Measurements from ENCODE around the gene ATG101. TPM values are rescaled to one million over a fixed set of nuclear protein-coding genes. Genes with fewer than 3 reads are reported as not detected.

ATG101 gene
- polyA plus RNA-seq, 4 donors: 24.8 to 31.0 (median 28.3) TPM

DNA sequence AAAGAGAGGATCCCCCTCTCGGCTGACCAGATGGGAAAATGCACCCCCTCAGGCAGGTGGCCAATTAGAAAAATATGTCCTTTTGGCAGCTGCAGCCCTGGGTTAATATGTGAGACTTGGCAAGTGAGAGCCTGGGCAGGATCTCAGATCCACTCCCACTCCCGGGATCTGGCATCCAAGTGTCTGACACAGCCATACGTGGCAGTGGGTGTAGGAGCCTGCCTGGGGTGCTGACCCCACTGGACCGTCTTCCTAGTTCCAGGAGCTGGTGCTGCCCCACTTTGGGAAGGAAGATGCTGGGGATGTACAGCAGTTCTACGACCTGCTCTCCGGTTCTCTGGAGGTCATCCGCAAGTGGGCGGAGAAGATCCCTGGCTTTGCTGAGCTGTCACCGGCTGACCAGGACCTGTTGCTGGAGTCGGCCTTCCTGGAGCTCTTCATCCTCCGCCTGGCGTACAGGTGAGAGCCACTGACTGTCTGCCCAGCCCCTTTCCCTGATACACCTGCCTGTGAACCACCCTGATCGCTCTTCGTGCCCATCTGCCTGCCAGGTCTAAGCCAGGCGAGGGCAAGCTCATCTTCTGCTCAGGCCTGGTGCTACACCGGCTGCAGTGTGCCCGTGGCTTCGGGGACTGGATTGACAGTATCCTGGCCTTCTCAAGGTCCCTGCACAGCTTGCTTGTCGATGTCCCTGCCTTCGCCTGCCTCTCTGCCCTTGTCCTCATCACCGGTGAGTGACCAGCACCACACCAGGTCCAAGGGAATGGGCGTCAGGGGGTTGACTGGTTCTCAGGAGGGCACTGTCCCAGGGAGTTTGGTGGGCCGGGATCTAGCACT is 12.8 kb upstream of the ATG101 start:
- no peak for DNase-seq (ENCODE audit: low read depth in 4 of 4, low spot score in 2 of 4)

DNA sequence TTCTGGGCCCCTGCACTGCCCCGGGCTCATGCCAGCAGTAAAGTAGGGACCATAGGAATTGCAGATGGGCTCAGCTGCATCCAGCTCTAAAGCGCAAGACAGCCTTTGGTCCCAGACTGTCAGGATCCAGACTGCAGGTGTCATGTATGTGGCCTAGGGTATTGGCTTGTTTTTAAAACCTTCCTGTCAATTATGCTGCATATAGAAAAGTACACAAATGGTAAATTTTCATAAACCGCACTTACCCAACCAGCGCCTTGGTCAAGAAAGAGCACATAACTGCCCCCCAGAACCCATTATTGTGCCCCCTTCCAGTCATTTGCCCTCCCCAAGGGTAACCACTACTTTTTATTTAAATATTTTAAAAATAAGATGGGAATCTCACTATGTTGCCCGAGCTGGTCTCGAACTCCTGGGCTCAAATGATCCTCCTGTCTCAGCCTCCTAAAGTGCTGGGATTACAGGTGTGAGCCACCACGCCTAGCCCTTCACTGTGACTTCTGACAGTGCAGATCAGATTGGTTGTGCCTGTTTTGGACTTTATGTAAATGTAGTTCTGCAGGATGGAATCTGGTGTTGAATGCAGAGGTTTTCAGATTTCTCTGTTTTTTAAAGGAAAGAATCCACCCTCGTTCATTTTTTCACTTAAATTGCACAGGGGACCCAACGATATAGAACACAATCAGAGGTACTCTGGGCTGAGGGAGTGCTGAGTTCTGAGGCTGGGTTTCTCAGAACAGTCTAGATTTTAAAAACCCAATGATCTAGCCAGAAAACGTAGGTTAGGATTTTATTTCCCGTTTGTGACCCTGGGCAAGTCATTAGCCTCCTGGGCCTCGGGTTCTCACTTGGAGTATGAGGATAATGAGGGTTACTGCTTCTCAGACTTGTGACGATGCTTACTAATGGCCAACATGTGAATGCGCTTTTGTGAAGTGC is 11.9 kb upstream of the ATG101 start:
- DNase-seq (ENCODE audit: low read depth in 4 of 4, low spot score in 2 of 4): no peak

DNA sequence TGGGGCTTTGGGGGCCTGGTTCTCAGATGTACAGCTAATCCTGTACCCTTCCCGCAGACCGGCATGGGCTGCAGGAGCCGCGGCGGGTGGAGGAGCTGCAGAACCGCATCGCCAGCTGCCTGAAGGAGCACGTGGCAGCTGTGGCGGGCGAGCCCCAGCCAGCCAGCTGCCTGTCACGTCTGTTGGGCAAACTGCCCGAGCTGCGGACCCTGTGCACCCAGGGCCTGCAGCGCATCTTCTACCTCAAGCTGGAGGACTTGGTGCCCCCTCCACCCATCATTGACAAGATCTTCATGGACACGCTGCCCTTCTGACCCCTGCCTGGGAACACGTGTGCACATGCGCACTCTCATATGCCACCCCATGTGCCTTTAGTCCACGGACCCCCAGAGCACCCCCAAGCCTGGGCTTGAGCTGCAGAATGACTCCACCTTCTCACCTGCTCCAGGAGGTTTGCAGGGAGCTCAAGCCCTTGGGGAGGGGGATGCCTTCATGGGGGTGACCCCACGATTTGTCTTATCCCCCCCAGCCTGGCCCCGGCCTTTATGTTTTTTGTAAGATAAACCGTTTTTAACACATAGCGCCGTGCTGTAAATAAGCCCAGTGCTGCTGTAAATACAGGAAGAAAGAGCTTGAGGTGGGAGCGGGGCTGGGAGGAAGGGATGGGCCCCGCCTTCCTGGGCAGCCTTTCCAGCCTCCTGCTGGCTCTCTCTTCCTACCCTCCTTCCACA is 11.0 kb upstream of the ATG101 start:
- DNase-seq (ENCODE audit: low read depth in 4 of 4, low spot score in 2 of 4): no peak

DNA sequence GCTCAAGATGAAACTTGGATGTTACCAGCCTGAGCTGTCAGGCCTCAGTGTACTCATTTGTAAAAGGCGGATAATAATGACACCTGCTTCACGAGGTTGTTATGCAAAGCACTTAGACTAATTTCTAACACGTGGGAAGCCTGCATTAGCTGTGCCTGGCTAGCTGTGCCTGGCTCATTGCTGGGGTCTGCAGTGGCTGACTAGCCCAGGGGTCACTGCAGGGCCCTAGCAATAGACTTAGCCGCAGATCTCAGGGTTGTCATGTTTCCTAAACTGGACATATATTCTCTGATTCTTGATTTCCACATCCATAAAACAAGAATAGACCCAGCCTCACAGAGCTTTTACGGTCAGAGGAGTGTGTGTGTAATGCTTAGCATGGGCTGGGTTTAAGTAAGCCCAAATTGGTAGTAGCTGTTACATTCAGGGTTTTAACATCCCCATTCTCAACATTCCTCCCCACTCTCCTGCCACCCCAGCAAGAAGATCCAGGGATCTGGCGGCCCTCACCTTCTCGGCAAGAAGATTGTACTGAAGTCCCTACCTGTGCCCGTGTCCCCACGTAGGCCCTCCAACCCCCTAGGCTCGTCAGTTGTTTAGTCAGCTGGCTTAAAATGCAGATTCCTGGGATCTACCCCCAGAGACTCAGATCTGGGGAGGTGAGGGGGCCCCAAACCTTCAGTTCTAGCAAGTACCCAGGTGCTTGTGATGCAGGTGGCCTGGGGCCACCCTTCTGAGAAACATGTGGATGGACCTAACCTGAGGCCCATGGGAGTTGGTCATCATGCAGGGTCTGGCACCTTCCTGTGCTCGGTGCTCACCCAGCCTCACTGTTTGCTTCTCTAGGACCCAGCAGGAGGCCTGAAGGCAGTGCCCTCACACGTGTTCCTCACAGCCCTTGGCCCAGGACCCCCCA is 9.9 kb upstream of the ATG101 start:
- DNase-seq (ENCODE audit: low read depth in 4 of 4, low spot score in 2 of 4): no peak

DNA sequence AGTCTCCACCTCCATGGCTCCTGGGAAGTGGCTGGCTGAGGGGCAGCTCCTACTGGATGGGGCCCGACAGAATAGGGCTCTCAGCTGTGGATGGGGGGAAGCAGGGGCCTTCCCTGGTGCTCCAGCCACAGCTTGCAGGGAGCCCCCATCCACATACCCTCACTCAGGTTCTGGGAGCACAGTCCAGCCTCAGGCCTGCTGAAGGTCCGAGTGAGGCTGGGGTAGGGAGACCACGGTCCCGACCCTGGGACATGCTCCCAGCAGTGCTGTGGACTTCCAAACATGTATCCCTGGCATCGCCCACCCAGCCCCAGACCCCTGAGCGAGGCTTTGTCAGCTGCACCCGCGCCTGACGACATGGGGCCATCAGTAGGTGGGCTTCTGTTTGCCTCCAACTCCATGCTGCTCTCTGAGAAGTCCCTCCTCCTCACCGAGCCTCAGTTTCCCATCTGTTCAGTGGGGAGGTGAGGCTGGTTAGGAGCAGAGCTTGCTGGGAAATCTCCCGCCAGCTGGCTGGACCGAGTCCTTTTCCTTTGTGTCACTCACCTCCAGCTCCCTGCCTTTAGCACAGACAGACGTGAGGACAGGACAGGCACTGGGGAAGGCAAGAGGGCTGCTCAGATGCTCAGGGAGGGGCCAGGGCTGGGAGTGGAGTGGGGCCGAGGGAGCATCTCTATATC is 9.1 kb upstream of the ATG101 start:
- no peak for DNase-seq (ENCODE audit: low read depth in 4 of 4, low spot score in 2 of 4)

DNA sequence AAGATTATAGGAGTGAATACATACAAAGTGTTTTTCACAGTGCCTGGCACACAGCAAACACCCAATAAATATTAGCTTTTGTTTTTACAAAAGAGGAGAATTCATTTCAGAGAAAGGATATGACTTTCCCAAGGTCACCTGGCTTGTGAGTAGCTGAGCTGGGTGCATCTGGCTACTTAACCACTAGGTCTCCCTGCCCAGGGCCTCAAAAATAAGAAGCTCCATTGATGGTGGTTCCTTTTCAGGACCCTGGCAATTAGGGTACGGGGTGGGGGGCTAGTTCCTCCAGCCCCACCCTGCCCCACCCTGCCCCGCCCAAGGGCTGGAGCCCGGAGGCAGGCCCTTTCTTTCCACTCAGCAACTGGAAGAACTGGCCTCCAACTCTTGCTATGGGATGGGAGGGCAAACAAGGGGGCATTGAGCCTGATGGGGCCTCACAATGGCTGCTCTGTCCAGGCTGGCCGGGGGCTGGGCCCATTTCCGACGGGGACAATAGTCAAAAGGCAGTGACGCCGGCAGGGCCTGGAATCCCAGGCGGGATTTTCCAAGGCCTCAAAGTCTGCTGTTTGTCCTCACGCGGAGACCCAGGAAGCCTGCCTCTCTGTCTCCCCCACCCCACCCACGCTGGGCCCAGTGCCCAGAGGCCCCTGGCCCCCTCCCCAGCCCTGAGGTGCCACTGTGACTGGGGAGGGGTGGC is 8.2 kb upstream of the ATG101 start:
- DNase-seq (ENCODE audit: low read depth in 4 of 4, low spot score in 2 of 4): no peak

DNA sequence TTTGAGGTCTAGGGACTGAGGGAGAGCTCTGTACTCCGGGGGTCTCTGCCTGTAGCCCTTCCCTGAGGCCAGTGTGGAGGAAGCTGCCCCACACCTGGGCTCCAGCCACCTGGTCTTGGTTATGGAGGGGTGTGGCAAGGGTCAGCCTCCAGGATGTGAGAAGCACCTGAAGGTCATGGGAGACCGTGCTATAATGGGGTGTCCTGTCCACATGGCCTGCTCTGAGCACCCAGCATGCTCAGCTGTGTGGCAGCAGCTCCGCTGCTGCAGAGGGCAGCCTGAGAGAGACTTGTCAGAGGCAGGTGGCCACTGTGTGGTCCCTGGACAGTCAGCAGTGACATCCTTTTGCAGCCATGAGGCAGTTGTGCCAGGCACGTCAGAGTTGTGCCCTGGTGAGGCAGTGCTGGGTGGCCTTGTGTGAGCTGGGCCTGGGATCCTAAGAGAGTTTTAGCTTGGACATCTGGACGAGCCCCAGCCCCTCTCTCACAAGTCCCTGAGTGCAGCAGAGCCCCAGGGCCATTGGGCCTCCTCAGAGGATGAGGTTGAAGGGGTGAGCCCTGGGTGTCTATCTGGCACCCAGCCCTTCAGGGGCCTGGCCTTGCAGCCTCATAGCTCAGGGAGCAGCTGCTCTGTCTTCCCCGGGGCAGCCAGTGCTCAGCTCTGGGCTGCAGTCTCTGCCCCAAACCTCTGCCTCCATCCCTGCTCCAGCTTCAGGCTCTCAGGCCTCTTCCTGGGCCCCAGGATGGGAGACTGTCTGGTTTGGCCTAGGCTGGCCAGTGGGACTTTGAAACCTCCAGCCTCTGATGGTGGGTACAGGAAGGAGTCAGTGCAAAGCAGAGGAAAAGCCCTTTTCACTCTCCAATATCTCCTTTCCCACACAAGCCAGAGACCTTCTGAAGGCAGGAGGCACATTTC is 7.4 kb upstream of the ATG101 start:
- no peak for DNase-seq (ENCODE audit: low read depth in 4 of 4, low spot score in 2 of 4)

DNA sequence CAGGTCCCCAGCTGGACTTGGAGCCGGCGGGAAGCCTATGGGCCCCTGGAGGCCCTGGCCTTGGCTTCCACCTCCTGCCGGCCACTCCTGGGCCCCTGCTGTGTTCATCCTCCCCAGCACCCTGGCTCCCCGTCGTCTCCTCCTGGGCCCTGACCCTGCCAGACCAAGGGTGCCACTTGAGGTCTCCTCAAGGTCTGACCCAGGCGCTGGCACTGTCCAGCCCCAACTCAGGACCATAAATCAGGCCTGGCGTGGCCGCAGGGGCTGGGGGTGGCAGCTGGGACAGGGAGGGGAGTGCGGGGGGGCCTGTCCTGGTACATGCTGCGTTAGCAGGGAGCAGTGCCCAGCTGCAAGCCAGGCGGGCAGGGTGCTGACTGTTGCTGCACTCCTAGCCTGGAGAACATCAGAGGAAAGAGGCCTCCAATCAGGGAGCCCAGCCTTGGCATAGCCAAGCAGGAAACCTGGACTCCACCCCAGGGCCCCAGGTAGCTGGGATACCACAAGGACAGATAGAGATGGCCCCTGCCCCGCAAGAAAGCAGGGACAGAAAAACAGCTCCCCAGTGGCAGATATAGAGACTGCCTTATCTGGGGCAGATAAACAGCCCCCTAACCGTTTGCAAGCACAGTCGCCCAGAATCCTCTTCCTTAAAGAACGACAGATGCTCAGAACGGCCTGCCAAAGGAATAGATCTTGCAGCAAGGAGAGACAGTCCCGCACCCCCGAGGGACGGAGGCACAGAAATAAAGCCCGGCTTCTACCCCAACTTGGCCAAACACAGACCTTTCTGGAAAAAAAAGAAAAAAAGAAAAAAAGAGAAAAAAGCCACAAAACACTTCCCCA is 6.5 kb upstream of the ATG101 start:
- DNase-seq (ENCODE audit: low read depth in 4 of 4, low spot score in 2 of 4): no peak

DNA sequence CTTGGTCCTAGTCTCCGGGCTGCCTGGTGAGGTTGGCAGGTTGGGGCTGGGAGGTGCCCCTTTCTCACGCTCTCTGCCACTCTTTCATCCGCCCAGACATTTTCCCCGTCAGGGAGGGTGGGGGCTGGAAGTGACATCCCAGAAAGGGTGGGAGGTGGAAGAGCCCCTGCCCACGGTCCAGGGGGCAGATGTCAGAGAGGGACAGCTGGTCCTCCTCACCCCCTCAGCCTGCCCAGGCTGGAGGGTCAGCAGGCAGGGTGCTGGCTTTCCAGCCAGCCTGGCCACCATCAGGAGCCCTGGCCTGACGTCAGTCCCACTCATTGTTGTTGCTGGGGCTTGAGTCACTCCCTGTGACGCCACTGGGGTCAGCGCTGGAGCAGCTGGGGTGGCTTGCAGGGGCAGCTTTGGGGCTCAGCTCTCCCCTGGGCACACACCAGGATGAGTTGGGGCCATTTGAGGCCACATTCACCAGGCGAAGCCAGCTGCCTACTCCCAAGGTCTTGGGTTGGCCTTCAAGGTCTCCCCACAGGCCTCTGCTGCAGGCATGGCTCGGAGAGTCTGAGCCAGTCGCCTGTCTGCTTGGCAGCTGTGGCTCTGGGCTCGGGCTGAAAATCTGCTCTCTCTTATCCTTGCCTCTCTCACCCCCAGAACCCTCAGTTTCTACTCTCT is 5.7 kb upstream of the ATG101 start:
- DNase-seq (ENCODE audit: low read depth in 4 of 4, low spot score in 2 of 4): no peak

DNA sequence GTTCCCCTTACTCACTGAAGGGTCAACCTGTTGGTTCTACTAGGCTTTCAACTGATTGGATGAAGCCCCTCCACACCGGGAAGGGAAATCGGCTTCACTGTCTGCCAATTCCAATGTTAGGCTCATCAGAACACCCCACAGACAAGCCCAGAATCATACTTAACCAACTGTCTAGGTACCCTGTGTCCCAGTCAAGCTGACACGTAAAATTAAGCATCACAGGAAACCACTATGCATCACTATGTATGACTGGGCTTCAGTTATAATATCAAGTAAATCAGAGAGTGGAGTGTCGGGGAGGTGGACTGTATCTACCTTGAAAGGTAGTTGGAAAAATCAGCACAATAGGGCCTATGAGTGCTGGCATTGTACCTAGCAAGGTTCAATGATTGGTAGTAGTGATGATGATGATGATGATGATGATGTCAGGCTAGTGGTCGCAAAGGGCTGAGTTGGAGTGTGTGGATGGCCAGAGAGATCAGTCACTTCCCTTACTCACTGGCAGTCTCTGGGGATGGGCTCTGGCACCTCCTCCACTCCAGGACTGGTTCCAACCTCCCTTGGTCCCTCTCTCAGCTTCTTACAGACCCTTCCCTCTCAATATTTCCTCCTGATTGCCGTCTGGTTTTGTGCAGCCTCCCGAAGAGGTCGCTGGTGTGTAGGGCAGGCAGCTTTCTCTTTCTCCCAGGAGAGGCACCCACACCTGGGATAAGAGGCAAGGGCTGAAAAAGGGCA is 3.3 kb upstream of the ATG101 start:
- no peak for DNase-seq (ENCODE audit: low read depth in 4 of 4, low spot score in 2 of 4)

DNA sequence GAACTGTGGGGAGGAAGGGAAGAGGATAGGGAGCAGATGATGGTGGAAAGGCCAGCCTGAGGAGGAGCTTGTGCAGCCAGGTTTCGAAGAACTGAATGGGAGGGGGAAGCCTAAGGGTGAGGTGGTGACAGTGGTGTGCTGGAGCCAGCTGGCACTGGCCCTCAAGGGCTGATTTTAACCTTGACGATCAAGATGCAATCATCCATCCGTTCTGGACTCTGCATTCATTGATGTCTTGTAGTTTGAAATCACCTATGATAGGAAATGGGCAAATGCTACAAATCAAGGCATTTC is 2.8 kb upstream of the ATG101 start:
- no peak for DNase-seq (ENCODE audit: low read depth in 4 of 4, low spot score in 2 of 4)

DNA sequence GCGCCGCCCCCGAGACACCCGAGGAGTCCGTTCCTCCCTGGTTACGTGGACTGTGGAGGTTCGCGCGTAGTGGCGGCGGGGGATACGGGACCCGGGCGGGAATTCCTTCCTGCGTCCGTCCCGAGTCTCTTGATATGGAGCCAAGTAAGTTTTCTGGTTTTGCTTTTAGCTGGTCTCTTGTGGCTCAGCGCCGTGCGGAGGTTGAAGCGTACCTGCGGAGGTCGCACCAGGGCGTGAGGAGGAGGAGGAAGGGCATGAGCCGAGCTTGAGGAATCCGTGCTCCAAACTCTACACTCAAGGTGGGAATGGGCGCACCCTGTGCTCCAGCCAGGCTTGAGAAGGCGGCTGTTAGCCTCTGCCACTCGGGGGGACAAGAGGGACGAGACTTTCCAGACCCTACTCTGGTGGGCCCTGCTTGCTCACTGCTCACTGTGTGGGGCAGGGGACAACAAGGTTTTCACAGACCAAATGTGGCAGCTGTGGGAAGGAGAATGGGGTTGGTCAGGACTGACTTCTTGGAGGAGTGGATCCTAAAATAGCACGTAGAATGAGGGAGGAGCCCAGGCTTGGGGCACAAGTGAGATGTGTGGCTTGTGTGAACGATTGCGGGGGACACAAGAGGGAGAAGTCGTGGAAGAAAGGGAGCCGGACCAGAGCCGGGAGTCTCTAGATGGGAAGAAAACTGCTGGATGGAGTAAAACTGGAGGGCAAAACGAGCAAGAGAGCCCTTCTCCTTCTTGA is 577 bp downstream of the ATG101 start:
- DNase-seq (ENCODE audit: low read depth in 4 of 4, low spot score in 2 of 4): no peak

DNA sequence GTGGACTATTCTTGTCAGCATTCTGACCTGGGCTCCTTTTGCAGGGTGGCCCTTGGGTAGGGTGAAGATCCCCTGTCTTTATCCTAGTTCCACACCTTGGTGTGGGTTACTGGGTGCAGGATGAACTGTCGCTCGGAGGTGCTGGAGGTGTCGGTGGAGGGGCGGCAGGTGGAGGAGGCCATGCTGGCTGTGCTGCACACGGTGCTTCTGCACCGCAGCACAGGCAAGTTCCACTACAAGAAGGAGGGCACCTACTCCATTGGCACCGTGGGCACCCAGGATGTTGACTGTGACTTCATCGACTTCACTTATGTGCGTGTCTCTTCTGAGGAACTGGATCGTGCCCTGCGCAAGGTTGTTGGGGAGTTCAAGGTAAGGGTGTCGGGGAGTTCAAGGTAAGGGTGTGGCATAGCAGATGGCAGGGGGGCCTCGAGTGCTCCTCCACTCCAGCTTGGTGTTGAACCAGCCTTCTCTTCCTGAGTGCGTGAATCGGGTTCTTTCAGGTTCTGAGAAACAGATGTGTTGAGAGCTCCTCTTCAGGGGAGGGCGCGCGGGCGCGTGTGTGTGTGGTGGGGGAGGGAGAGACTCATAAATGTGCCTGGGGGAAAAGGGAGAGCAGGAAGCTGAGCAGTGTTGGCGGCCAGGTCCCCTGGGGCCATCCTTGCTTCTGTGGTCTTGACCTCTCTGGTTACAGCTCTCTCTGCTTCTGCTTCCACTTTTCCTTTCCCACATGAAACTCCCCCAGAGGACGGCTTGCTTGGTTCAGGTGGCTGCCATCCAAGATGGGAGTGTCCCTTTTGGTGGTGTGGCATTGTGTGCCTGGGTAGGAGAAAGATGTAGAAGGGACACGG is 4.0 kb downstream of the ATG101 start:
- DNase-seq (ENCODE audit: low read depth in 4 of 4, low spot score in 2 of 4): no peak

Measured in left renal cortex interstitium (tissue), 4 donors.